GM19328 (cell line): ENCODE results near the gene C1QTNF6.

Experiments used
- ATAC-seq: cut with Tn5 transposase; IDR thresholded peaks from one replicate; pipeline ENCODE4 v1.9.1; 2021; ENCODE audit warnings: mild to moderate bottlenecking, moderate library complexity; ENCODE audit not compliant: unreplicated experiment

C1QTNF6 gene

GRCh38 chr22:37146507-37147180 lies 41.4 kb downstream of the C1QTNF6 start:
- ATAC-seq, result no peak

- ATAC-seq, result no peak
Observed at GRCh38 chr22:37146051-37146385, 42.0 kb downstream of the C1QTNF6 start.

GRCh38 chr22:37145180-37146050 lies 42.6 kb downstream of the C1QTNF6 start:
- ATAC-seq, result no peak

- ATAC-seq, result no peak
Observed at GRCh38 chr22:37144180-37144554, 43.9 kb downstream of the C1QTNF6 start.

DNA sequence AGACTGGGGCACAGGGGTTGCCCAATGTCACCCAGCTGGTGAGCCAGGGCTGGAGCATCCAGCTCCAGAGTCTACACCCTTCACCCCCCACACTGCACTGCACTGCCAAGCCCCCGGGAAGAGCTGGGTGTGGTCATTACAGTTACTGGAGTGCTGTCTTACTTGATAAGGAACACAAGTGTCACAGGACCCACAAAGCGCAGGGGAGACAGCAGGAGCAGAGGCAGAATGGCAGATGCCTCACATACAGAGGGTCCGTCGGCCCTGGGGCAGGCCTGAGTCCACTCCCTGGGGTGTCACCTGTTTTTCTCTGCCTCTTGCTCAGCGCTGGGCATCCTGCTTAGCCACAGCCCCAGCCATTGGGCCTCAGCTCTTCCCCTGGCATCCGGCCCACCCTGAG lies 46.1 kb downstream of the C1QTNF6 start:
- ATAC-seq, result no peak

DNA sequence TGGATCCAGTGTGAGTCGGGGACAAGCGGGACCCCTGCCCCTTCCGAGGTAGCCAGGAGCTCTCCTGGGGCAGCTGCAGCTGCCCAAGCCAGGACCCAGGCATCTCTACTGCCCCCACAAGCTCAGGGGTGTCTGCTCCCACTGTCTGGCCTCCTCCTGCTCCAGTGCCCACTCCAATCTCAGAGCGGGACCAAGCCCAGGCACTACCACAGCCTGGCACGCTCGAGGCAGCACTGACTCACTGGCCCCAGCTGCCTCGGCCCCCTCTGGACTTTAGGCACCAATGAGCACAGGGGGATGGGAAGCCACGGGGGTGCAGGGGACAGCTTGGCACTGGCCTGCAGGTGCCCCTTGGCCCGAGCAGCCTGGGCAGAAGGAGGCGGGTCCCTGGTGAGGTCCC lies 46.6 kb downstream of the C1QTNF6 start:
- ATAC-seq, result no peak

GRCh38 chr22:37140686-37141323 lies 47.2 kb downstream of the C1QTNF6 start:
- ATAC-seq, result no peak

- no peak for ATAC-seq
Observed at GRCh38 chr22:37139762-37140161, 48.3 kb downstream of the C1QTNF6 start.

- ATAC-seq, result no peak
Observed at GRCh38 chr22:37138849-37139561, 49.0 kb downstream of the C1QTNF6 start.

DNA sequence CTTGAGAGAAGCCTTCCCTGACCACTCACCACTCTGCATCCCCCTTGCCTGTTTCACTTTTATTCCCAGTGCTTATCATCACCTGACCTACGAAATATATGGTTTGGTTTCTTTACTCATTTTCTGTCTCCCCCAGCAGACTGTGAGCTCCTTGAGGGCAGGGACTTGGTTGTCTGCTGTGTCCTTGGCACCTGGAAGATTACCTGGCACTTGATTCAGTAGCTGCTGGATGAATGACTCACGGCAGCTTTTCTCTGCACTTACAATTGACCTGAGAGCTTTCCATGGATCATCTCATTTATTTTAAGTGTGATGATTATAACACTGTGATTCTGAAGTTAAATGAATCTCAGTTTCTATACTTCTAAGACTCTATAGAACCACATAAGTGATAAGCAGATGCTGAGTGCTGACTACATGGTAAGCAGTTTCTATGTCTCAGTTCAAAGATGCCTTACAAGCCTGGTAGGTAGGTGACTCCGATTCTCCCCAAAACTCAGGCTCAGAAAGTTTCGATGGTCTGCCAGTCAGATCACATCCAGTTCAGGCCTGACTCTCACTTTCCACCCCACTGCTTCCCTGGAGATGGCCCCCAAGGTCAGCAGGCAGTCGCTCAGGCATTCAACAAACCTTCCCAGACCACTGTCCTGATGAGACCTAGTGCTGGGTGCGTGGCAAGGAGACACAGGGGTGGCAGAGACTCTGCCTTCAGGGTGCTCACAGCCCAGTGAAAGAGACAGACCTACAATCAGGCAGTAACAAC lies 50.0 kb downstream of the C1QTNF6 start:
- no peak for ATAC-seq

DNA sequence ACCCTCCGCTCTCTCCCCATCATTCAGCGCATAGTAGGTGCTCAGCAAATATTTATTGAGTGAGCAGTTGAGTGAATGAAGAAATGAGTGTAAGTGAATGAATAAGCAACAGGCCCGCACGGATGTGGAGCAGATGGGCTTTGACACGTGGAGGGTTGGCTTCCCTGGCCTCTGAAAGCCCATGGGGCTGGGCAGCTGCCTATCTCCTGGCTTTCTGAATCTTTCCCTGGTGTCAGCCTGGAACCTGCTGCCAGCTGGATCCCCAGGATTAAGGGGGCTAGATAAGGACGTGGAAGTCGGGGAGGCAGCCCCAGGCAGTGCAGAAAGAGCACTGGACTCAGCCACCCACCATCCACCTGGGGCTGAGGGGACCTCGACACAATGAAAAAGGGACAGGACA lies 50.9 kb downstream of the C1QTNF6 start:
- no peak for ATAC-seq

GRCh38 chr22:37135023-37135422 lies 53.0 kb downstream of the C1QTNF6 start:
- ATAC-seq, result no peak

- ATAC-seq, result no peak
Observed at GRCh38 chr22:37133304-37134018, 54.6 kb downstream of the C1QTNF6 start.

DNA sequence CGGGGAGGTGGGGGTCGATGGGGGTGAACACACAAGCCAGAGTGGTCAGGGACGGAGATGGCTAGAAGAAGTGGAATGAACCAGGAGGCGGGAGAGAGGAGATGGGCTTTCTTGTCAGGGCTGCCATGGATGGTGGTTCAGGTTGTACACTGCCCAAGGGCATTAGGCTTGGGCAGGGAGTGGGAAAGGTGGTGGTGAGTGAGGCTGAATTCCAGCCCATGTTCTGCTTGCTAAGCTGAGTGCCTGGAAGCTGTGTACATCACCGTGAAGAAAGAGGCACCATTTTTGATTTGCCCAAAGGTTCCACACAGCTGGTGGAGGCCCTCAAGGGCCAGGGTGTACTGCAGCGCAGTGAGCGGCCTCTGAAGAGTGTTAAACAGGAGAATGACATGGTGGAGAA lies 55.3 kb downstream of the C1QTNF6 start:
- no peak for ATAC-seq
